ENCODE data around the gene NAP1L1. TPM values are rescaled to one million over a fixed set of nuclear protein-coding genes. Genes with fewer than 3 reads are reported as not detected.

Gene NAP1L1
- total and polyA plus RNA-seq, 8 donors, result 95.0 to 342 (median 232) TPM

- Histone ChIP-seq H3K36me3 (no peaks in the 10 kb centered on the region), H3K4me3 (peak overlapping the region; percentile 69 to 83 (median 79)), H3K9me3 (no peaks in the 10 kb centered on the region), H3K27me3 (no peaks in the 10 kb centered on the region), H3K4me1 (peaks cover 0 to 55% (median 27%) of the 10 kb centered on the region in 4 donors), H3K27ac (peak overlapping the region; percentile 86 to 98 (median 95))
- DNase-seq, result peak; percentile 41 to 72
- 0 to 1% (median 0%) methylated on average over 29 to 40 of the region's 40 CpGs for WGBS, 5 donors
- intact Hi-C loops (cut with DNase I; ENCODE audit: low total_unique reads), result no loop called here
- TF ChIP-seq EP300 (IDR thresholded peaks at IDR 0.05) (no peak), CTCF (IDR thresholded peaks at IDR 0.05) (no peak), POLR2A (IDR thresholded peaks at IDR 0.05) (no peak), POLR2AphosphoS5 (IDR thresholded peaks at IDR 0.05) (no peak)
Measured at GRCh38 chr12:76030341-76031080, 54.0 kb downstream of the NAP1L1 start.

- Histone ChIP-seq H3K9me3 (no peaks in the 10 kb centered on the region), H3K4me3 (peak overlapping the region; percentile 69 to 83 (median 79)), H3K27ac (peak overlapping the region; percentile 86 to 98 (median 95)), H3K27me3 (no peaks in the 10 kb centered on the region), H3K36me3 (no peaks in the 10 kb centered on the region), H3K4me1 (peaks cover 0 to 55% (median 27%) of the 10 kb centered on the region in 4 donors)
- DNase-seq, result peak in 1 of 2 donors; percentile 59
- intact Hi-C loops (cut with DNase I; ENCODE audit: low total_unique reads), result no loop called here
- no peak for TF ChIP-seq CTCF (IDR thresholded peaks at IDR 0.05)
- TF ChIP-seq POLR2A (IDR thresholded peaks at IDR 0.05), result no peak
- no peak for TF ChIP-seq EP300 (IDR thresholded peaks at IDR 0.05)
- TF ChIP-seq POLR2AphosphoS5 (IDR thresholded peaks at IDR 0.05), result peak in 1 of 3 donors; percentile 9
- 2 to 6% (median 3%) methylated on average over 22 of the region's 22 CpGs for WGBS, 5 donors
Measured at GRCh38 chr12:76029982-76030340, 54.5 kb downstream of the NAP1L1 start.

- Histone ChIP-seq H3K27ac (peak overlapping the region in 4 of 5 donors; percentile 90 to 98 (median 96)), H3K9me3 (no peaks in the 10 kb centered on the region), H3K27me3 (no peaks in the 10 kb centered on the region), H3K4me1 (peaks cover 0 to 53% (median 24%) of the 10 kb centered on the region in 4 donors), H3K36me3 (no peaks in the 10 kb centered on the region), H3K4me3 (peak overlapping the region; percentile 69 to 83 (median 79))
- intact Hi-C loops (cut with DNase I; ENCODE audit: low total_unique reads), result no loop called here
- no peak for TF ChIP-seq POLR2AphosphoS5 (IDR thresholded peaks at IDR 0.05)
- no peak for TF ChIP-seq EP300 (IDR thresholded peaks at IDR 0.05)
- no peak for TF ChIP-seq POLR2A (IDR thresholded peaks at IDR 0.05)
- no peak for TF ChIP-seq CTCF (IDR thresholded peaks at IDR 0.05)
- DNase-seq, result no peak
- WGBS, 5 donors, result 33 to 47% (median 43%) methylated on average over 3 of the region's 3 CpGs
Measured at GRCh38 chr12:76028571-76029277, 55.8 kb downstream of the NAP1L1 start.

GRCh38 chr12:76026643-76027063 lies 57.8 kb downstream of the NAP1L1 start:
- intact Hi-C loops (cut with DNase I; ENCODE audit: low total_unique reads), result no loop called here
- Histone ChIP-seq H3K27ac (peak overlapping the region in 4 of 5 donors; percentile 19 to 97 (median 30)), H3K9me3 (no peaks in the 10 kb centered on the region), H3K4me3 (no peak overlapping the region), H3K36me3 (no peaks in the 10 kb centered on the region), H3K4me1 (peaks cover 0 to 36% (median 13%) of the 10 kb centered on the region in 4 donors), H3K27me3 (no peaks in the 10 kb centered on the region)
- WGBS, 5 donors, result 50 to 84% (median 57%) methylated on average over 1 of the region's 1 CpG
- no peak for TF ChIP-seq POLR2A (IDR thresholded peaks at IDR 0.05)
- TF ChIP-seq POLR2AphosphoS5 (IDR thresholded peaks at IDR 0.05), result peak in 1 of 3 donors; percentile 87
- TF ChIP-seq CTCF (IDR thresholded peaks at IDR 0.05), result no peak
- peak; percentile 26 for TF ChIP-seq EP300 (IDR thresholded peaks at IDR 0.05)
- DNase-seq, result peak in 1 of 2 donors; percentile 52
